Liver (tissue), 9 donors: ENCODE data around the gene ZDHHC5. TPM values are rescaled to one million over a fixed set of nuclear protein-coding genes. Genes with fewer than 3 reads are reported as not detected.

Experiments
- DNase-seq: peaks from one replicate; pipeline ENCODE4 v3.0.0-alpha.2; 2017; ENCODE audit warnings: low spot score
- H3K27ac ChIP-seq, 2 donors: one replicate each; pipeline ENCODE4 v1.7.0; 2013; ENCODE audit warnings: inconsistent platforms in 2 of 2, low read length in 2 of 2, control low read depth in 1 of 2, low read depth in 1 of 2, mild to moderate bottlenecking in 1 of 2
- H3K27me3 ChIP-seq, 4 donors: one replicate each; pipeline versions ENCODE4 v1.6.1 to v1.7.0; 2013; ENCODE audit warnings: low read length in 3 of 4, inconsistent platforms in 1 of 4, mild to moderate bottlenecking in 1 of 4, moderate library complexity in 1 of 4; ENCODE audit not compliant: control insufficient read depth in 4 of 4, insufficient read depth in 4 of 4
- H3K36me3 ChIP-seq, 4 donors: one replicate each; pipeline versions ENCODE4 v1.6.1 to v1.7.0; 2013; ENCODE audit warnings: low read length in 3 of 4, mild to moderate bottlenecking in 3 of 4, low read depth in 1 of 4, moderate library complexity in 1 of 4; ENCODE audit not compliant: control insufficient read depth in 4 of 4, insufficient read depth in 3 of 4
- H3K4me1 ChIP-seq, 4 donors: one replicate each; pipeline versions ENCODE4 v1.6.1 to v1.7.0; 2013; ENCODE audit warnings: low read length in 3 of 4, mild to moderate bottlenecking in 3 of 4, moderate library complexity in 1 of 4; ENCODE audit not compliant: control insufficient read depth in 4 of 4, insufficient read depth in 4 of 4
- H3K4me3 ChIP-seq, 3 donors: one replicate each; pipeline versions ENCODE4 v1.6.1 to v1.7.0; 2013; ENCODE audit warnings: low read length in 3 of 3, control low read depth in 1 of 3, low read depth in 1 of 3, mild to moderate bottlenecking in 1 of 3
- H3K9ac ChIP-seq, 2 donors: one replicate each; pipeline ENCODE4 v1.7.0; 2013; ENCODE audit warnings: low read length in 2 of 2, mild to moderate bottlenecking in 2 of 2, moderate library complexity in 2 of 2, control low read depth in 1 of 2, low read depth in 1 of 2
- H3K9me3 ChIP-seq, 4 donors: one replicate each; pipeline versions ENCODE4 v1.6.1 to v1.7.0; 2013; ENCODE audit warnings: low read length in 3 of 4; ENCODE audit not compliant: control insufficient read depth in 4 of 4
- ATF3 ChIP-seq: IDR thresholded peaks from 2 replicates; pipeline ENCODE4 v1.6.1; 2016; ENCODE audit warnings: antibody characterized with exemption
- CTCF ChIP-seq: fragments of 150-350 bp; IDR thresholded peaks from 2 replicates; pipeline ENCODE4 v1.5.1; 2017; ENCODE audit warnings: improper control_type of control experiment, low read depth, low read length; ENCODE audit not compliant: missing input control
- EGR1 ChIP-seq, 2 donors: IDR thresholded peaks; 2 replicates each; pipeline ENCODE4 v1.6.1; 2016 to 2018; ENCODE audit warnings: antibody characterized with exemption in 2 of 2, low read depth in 2 of 2
- FOXA1 ChIP-seq: IDR thresholded peaks from 2 replicates; pipeline ENCODE4 v1.6.1; 2016; ENCODE audit warnings: antibody characterized with exemption
- GABPA ChIP-seq, 2 donors: IDR thresholded peaks in 1 of 2; conservative IDR thresholded peaks in 1 of 2; 2 replicates each; pipeline ENCODE4 v1.6.1; 2016; ENCODE audit warnings: antibody characterized with exemption in 2 of 2, mild to moderate bottlenecking in 1 of 2, moderate library complexity in 1 of 2
- HNF4A ChIP-seq, 2 donors: conservative IDR thresholded peaks; 2 replicates each; pipeline ENCODE4 v1.6.1; 2016; ENCODE audit warnings: antibody characterized with exemption in 2 of 2, mild to moderate bottlenecking in 2 of 2
- HNF4G ChIP-seq: IDR thresholded peaks from 2 replicates; pipeline ENCODE4 v1.6.1; 2016; ENCODE audit warnings: antibody characterized with exemption
- JUND ChIP-seq, 2 donors: IDR thresholded peaks; 2 replicates each; pipeline ENCODE4 v1.6.1; 2016; ENCODE audit warnings: antibody characterized with exemption in 2 of 2
- MAX ChIP-seq: IDR thresholded peaks from 2 replicates; pipeline ENCODE4 v1.6.1; 2016; ENCODE audit warnings: antibody characterized with exemption
- NR2F2 ChIP-seq: IDR thresholded peaks from 2 replicates; pipeline ENCODE4 v1.6.1; 2016; ENCODE audit warnings: antibody characterized with exemption
- RAD21 ChIP-seq, 2 donors: IDR thresholded peaks; 2 replicates each; pipeline ENCODE4 v1.6.1; 2016; ENCODE audit warnings: antibody characterized with exemption in 2 of 2, mild to moderate bottlenecking in 2 of 2
- RXRA ChIP-seq, 2 donors: IDR thresholded peaks; 2 replicates each; pipeline ENCODE4 v1.6.1; 2017 to 2018; ENCODE audit warnings: antibody characterized with exemption in 2 of 2, mild to moderate bottlenecking in 1 of 2
- SP1 ChIP-seq: IDR thresholded peaks from 2 replicates; pipeline ENCODE4 v1.6.1; 2018; ENCODE audit warnings: antibody characterized with exemption, mild to moderate bottlenecking
- TAF1 ChIP-seq: conservative IDR thresholded peaks from 2 replicates; pipeline ENCODE4 v1.6.1; 2016; ENCODE audit warnings: antibody characterized with exemption, mild to moderate bottlenecking
- YY1 ChIP-seq: IDR thresholded peaks from 2 replicates; pipeline ENCODE4 v1.6.1; 2016; ENCODE audit warnings: antibody characterized with exemption, mild to moderate bottlenecking
- ZBTB33 ChIP-seq: IDR thresholded peaks from 2 replicates; pipeline ENCODE4 v1.6.1; 2016; ENCODE audit warnings: antibody characterized with exemption
- WGBS: extraction: QIAGEN DNeasy Blood & Tissue Kit; methylation state at CpG from one replicate; pipeline ENCODE4 v1.1.7; 2013; 5-methylcytosine and 5-hydroxymethylcytosine counted together
- polyA plus RNA-seq, 2 donors: library from polyadenylated mRNA; stranded (reverse) in 1 of 2; unstranded in 1 of 2; fragments of 200-250 nt in 1 of 2; fragments of >200 nt in 1 of 2; fragmentation: Nextera tagmentation in 1 of 2; extraction: Ambion mirVana in 1 of 2; gene quantifications; one replicate each; pipeline versions ENCODE4 v1.2.1 to v1.2.3, GENCODE V29; 2013 to 2015
- total RNA-seq, 2 donors: library from RNA; depleted of rRNA; stranded (reverse); fragments of >200 nt; gene quantifications; one replicate each; pipeline ENCODE4 v1.2.3, GENCODE V29; 2014
- donor health status: healthy.
- donor health status: healthy.
- donor health status: healthy.
- donor health status: healthy.
- donor health status: healthy.

The ZDHHC5 gene
- total and polyA plus RNA-seq, 4 donors = 7.2 to 31.4 (median 26.1) TPM

- TF ChIP-seq FOXA1 = no peak
- no peak for TF ChIP-seq CTCF
- TF ChIP-seq ATF3 = no peak
- TF ChIP-seq YY1 = no peak
- TF ChIP-seq RXRA (IDR thresholded peaks at IDR 0.05) = no peak
- TF ChIP-seq HNF4G = no peak
- TF ChIP-seq EGR1 (IDR thresholded peaks at IDR 0.05; ENCODE audit: low read depth in 2 of 2) = no peak
- no peak for TF ChIP-seq RAD21 (IDR thresholded peaks at IDR 0.05)
- TF ChIP-seq SP1 = no peak
- no peak for TF ChIP-seq ZBTB33
- no peak for TF ChIP-seq GABPA (IDR thresholded peaks at IDR 0.05 in 1 of 2, conservative IDR thresholded peaks at IDR 0.05 in 1 of 2)
- TF ChIP-seq MAX = no peak
- TF ChIP-seq JUND (IDR thresholded peaks at IDR 0.05) = no peak
- no peak for TF ChIP-seq TAF1
- no peak within 1 kb of the TSS for H3K27ac ChIP-seq
- peaks cover 0 to 11% (median 1%) of the 10 kb centered on the region in 4 donors for H3K4me1 ChIP-seq
- H3K36me3 ChIP-seq = no peaks in the 10 kb centered on the region
- 20% methylated on average over 15 of the region's 15 CpGs for WGBS
- H3K9me3 ChIP-seq = no peaks in the 10 kb centered on the region
- peak; percentile 89 for DNase-seq
- H3K9ac ChIP-seq = no peak within 1 kb of the TSS
- H3K27me3 ChIP-seq = peaks cover 0 to 7% (median 1%) of the 10 kb centered on the region in 4 donors
- H3K4me3 ChIP-seq = peak within 1 kb of the TSS in 1 of 3 donors; percentile 22
These were observed 17.8 kb upstream of the ZDHHC5 start, which contains the start of gene YPEL4 for GRCh38 chr11:57649826-57650738. Gene YPEL4 (minus strand): TSS chr11:57649912. CDS start chr11:57647107, 2,805 bp downstream.

- H3K4me1 ChIP-seq = peaks cover 0 to 9% (median 1%) of the 10 kb centered on the region in 4 donors
- H3K9ac ChIP-seq = no peak overlapping the region
- no peak for DNase-seq
- no peak overlapping the region for H3K4me3 ChIP-seq
- no peaks in the 10 kb centered on the region for H3K36me3 ChIP-seq
- WGBS = 73% methylated on average over 5 of the region's 5 CpGs
- no peak overlapping the region for H3K27ac ChIP-seq
- peaks cover 0 to 7% (median 1%) of the 10 kb centered on the region in 4 donors for H3K27me3 ChIP-seq
- H3K9me3 ChIP-seq = no peaks in the 10 kb centered on the region
- no peak for TF ChIP-seq RAD21 (IDR thresholded peaks at IDR 0.05)
- no peak for TF ChIP-seq FOXA1
- no peak for TF ChIP-seq SP1
- TF ChIP-seq HNF4G = no peak
- TF ChIP-seq GABPA (IDR thresholded peaks at IDR 0.05 in 1 of 2, conservative IDR thresholded peaks at IDR 0.05 in 1 of 2) = no peak
- no peak for TF ChIP-seq RXRA (IDR thresholded peaks at IDR 0.05)
- no peak for TF ChIP-seq ZBTB33
- no peak for TF ChIP-seq NR2F2
- no peak for TF ChIP-seq TAF1
- TF ChIP-seq HNF4A (conservative IDR thresholded peaks at IDR 0.05) = no peak
- no peak for TF ChIP-seq CTCF
- no peak for TF ChIP-seq EGR1 (IDR thresholded peaks at IDR 0.05; ENCODE audit: low read depth in 2 of 2)
- TF ChIP-seq JUND (IDR thresholded peaks at IDR 0.05) = no peak
- no peak for TF ChIP-seq MAX
These were observed 17.2 kb upstream of the ZDHHC5 start for GRCh38 chr11:57650739-57651090.
